ENCODE data around the gene LPP. TPM values are rescaled to one million over a fixed set of nuclear protein-coding genes. Genes with fewer than 3 reads are reported as not detected.

LPP gene
- total and polyA plus RNA-seq, 2 donors (not counting 1 experiment from before 2014, with no cell fraction given) = 7.6 to 81.7 TPM

GRCh38 chr3:188683032-188683521, 529.1 kb downstream of the LPP start:
- H3K4me3 Mint-ChIP-seq = no peak overlapping the region
- CTCF ChIA-PET = no interaction called here
- DNase-seq (no peak), ATAC-seq (ENCODE audit: low read depth) (no peak)
- no peak overlapping the region for H2AFZ ChIP-seq (ENCODE audit: insufficient read depth, low read depth, low read length, poor library complexity, severe bottlenecking)
- no peak overlapping the region for H3K4me2 ChIP-seq (replicated peaks; ENCODE audit: low read depth, low read length, poor library complexity, severe bottlenecking)
- no peaks in the 10 kb centered on the region for H3K79me2 ChIP-seq (ENCODE audit: control insufficient read depth, insufficient read depth, low read length)
- H3K9me3 Mint-ChIP-seq (ENCODE audit: insufficient read depth) = no peaks in the 10 kb centered on the region
- H3K27me3 Mint-ChIP-seq = no peaks in the 10 kb centered on the region
- no peaks in the 10 kb centered on the region for H4K20me1 ChIP-seq (ENCODE audit: control insufficient read depth, insufficient read depth, low read length, poor library complexity, severe bottlenecking)
- H3K4me3 ChIP-seq (ENCODE audit: control extremely low read depth in 1 of 5, extremely low read depth in 1 of 5, insufficient read depth in 1 of 5, low read depth in 2 of 5, low read length in 4 of 5) = no peak overlapping the region
- H3K27ac Mint-ChIP-seq = no peak overlapping the region
- no peak overlapping the region for H3K27ac ChIP-seq (ENCODE audit: low read length in 2 of 2)
- H3K4me1 Mint-ChIP-seq = peaks cover 46% of the 10 kb centered on the region
- no peaks in the 10 kb centered on the region for H3K9me3 ChIP-seq (ENCODE audit: control extremely low read depth in 1 of 3, control insufficient read depth in 2 of 3, insufficient read depth in 1 of 3, low read length in 2 of 3)
- no peaks in the 10 kb centered on the region for H3K27me3 ChIP-seq (replicated peaks in 1 of 4; ENCODE audit: control extremely low read depth in 1 of 4, control insufficient read depth in 3 of 4, insufficient read depth in 4 of 4, low read length in 3 of 4)
- no peaks in the 10 kb centered on the region for H3K36me3 ChIP-seq (replicated peaks in 1 of 2; ENCODE audit: control extremely low read depth in 1 of 2, control insufficient read depth in 1 of 2, extremely low read depth in 1 of 2, insufficient read depth in 2 of 2, low read length in 1 of 2)
- H3K4me1 ChIP-seq (ENCODE audit: control insufficient read depth in 2 of 2, insufficient read depth in 2 of 2, low read length in 2 of 2) = peaks cover 14 to 20% of the 10 kb centered on the region in 2 donors
- intact Hi-C loops (cut with micrococcal nuclease) = no loop called here
- POLR2A ChIA-PET = no interaction called here
- no CpG with 5 or more reads among the region's 3 CpGs for WGBS (ENCODE audit: insufficient coverage)
- H3K9ac ChIP-seq (ENCODE audit: low read length) = no peak overlapping the region
- TF ChIP-seq, protein P1, sequence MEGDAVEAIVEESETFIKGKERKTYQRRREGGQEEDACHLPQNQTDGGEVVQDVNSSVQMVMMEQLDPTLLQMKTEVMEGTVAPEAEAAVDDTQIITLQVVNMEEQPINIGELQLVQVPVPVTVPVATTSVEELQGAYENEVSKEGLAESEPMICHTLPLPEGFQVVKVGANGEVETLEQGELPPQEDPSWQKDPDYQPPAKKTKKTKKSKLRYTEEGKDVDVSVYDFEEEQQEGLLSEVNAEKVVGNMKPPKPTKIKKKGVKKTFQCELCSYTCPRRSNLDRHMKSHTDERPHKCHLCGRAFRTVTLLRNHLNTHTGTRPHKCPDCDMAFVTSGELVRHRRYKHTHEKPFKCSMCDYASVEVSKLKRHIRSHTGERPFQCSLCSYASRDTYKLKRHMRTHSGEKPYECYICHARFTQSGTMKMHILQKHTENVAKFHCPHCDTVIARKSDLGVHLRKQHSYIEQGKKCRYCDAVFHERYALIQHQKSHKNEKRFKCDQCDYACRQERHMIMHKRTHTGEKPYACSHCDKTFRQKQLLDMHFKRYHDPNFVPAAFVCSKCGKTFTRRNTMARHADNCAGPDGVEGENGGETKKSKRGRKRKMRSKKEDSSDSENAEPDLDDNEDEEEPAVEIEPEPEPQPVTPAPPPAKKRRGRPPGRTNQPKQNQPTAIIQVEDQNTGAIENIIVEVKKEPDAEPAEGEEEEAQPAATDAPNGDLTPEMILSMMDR (IDR thresholded peaks at IDR 0.05) = no peak
- TF ChIP-seq EZH2 (IDR thresholded peaks at IDR 0.05; ENCODE audit: borderline replicate concordance, insufficient read depth, low read depth, low read length, poor library complexity, severe bottlenecking) = no peak

GRCh38 chr3:188684276-188684675, 530.3 kb downstream of the LPP start:
- Histone ChIP-seq H3K9ac (ENCODE audit: low read length) (no peak overlapping the region), H3K79me2 (ENCODE audit: control insufficient read depth, insufficient read depth, low read length) (no peaks in the 10 kb centered on the region), H3K9me3 (ENCODE audit: control extremely low read depth in 1 of 3, control insufficient read depth in 2 of 3, insufficient read depth in 1 of 3, low read length in 2 of 3) (no peaks in the 10 kb centered on the region), H3K27me3 (replicated peaks in 1 of 4; ENCODE audit: control extremely low read depth in 1 of 4, control insufficient read depth in 3 of 4, insufficient read depth in 4 of 4, low read length in 3 of 4) (no peaks in the 10 kb centered on the region), H2AFZ (ENCODE audit: insufficient read depth, low read depth, low read length, poor library complexity, severe bottlenecking) (no peak overlapping the region), H3K36me3 (replicated peaks in 1 of 2; ENCODE audit: control extremely low read depth in 1 of 2, control insufficient read depth in 1 of 2, extremely low read depth in 1 of 2, insufficient read depth in 2 of 2, low read length in 1 of 2) (no peaks in the 10 kb centered on the region), H3K4me2 (replicated peaks; ENCODE audit: low read depth, low read length, poor library complexity, severe bottlenecking) (no peak overlapping the region), H3K4me1 (ENCODE audit: control insufficient read depth in 2 of 2, insufficient read depth in 2 of 2, low read length in 2 of 2) (peaks cover 14 to 20% of the 10 kb centered on the region in 2 donors), H3K27ac (ENCODE audit: low read length in 2 of 2) (no peak overlapping the region), H4K20me1 (ENCODE audit: control insufficient read depth, insufficient read depth, low read length, poor library complexity, severe bottlenecking) (no peaks in the 10 kb centered on the region), H3K4me3 (ENCODE audit: control extremely low read depth in 1 of 5, extremely low read depth in 1 of 5, insufficient read depth in 1 of 5, low read depth in 2 of 5, low read length in 4 of 5) (no peak overlapping the region)
- DNase-seq (no peak), ATAC-seq (ENCODE audit: low read depth) (no peak)
- intact Hi-C loops (cut with micrococcal nuclease) = no loop called here
- ChIA-PET CTCF (no interaction called here), POLR2A (no interaction called here)
- TF ChIP-seq, protein P1 (IDR thresholded peaks at IDR 0.05) = no peak
- TF ChIP-seq EZH2 (IDR thresholded peaks at IDR 0.05; ENCODE audit: borderline replicate concordance, insufficient read depth, low read depth, low read length, poor library complexity, severe bottlenecking) = no peak
- H3K4me1 Mint-ChIP-seq = peaks cover 49% of the 10 kb centered on the region
- no peaks in the 10 kb centered on the region for H3K9me3 Mint-ChIP-seq (ENCODE audit: insufficient read depth)
- H3K4me3 Mint-ChIP-seq = no peak overlapping the region
- H3K27ac Mint-ChIP-seq = no peak overlapping the region
- WGBS (ENCODE audit: insufficient coverage) = no CpG with 5 or more reads among the region's 2 CpGs
- no peaks in the 10 kb centered on the region for H3K27me3 Mint-ChIP-seq
